Inferior parietal cortex (tissue), 1 donor: ENCODE results near the gene NRF1.
"Not testable (repeated sequence)": the region's sequence is repeated elsewhere in the genome, so short reads cannot be mapped to it uniquely, and the experiment has no call there.

Source experiments
- DNase-seq: peaks from one replicate; pipeline ENCODE4 v3.0.0-alpha.2; 2016; ENCODE audit errors: extremely low spot score

NRF1 gene

DNA sequence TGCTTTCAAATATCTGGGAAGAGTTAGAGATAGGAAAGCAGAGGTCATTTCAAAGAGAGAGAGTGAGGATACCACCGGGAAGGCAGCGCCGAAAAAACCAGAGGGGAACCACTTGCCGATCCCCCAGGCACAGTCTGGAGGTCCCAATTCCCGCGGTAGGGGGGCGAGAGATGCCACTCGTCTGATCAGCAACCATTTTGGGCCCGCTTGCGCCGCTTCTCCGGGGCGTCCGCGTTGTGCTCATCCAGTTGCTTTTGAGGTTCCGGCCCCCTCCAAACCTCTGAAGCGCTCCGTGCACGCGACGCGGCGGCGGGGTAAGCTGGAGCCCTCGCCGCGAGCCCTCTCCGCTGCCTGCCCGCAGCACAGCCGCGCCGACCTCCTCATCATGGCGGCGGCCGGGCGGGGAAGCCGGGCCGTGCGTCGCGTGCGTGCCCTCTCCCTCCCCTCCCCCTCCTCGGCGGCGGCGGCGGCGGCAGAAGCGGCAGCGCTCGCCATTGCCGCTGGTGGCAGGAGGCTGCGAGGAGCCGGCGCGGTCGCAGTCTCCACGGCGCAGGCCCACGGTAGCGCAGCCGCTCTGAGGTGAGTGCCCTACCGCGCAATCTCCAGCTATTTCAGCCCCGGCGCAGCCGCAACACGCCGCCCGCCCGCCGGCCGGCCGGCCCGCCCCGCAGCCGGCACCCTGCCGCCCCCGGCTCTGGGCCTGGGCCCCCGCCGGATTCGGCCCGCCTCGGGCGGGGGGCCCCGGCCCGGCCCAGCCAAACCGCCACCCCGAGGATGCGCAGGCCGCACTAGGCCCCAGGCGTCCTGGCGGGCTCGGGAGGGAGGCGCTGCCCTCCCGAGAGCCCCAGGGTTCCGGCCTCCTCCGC lies at the start of gene NRF1:
TSS of gene NRF1 (plus strand) at position 475 of the 866 bp plus-strand sequence. CDS start 45,632 bp downstream, outside the sequence.
- peak; percentile 84 for DNase-seq

DNA sequence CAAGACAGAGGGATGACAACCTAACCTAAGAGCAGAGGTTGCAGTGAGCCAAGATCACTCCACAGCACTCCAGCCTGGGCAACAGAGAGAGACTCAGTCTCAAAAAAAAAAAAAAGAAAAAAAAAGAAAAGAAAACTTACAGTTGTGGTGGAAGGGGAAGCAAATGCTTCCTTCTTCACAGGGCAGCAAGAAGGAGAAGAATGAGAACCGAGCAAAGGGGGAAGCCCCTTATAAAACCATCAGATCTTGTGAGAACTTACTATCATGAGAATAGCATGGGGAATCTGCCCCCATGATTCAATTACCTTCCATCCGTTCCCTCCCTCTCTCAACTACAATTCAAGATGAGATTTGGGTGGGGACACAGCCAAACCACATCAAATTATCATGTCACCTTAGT lies 45.2 kb upstream of the NRF1 start:
- not testable (repeated sequence) for DNase-seq

DNA sequence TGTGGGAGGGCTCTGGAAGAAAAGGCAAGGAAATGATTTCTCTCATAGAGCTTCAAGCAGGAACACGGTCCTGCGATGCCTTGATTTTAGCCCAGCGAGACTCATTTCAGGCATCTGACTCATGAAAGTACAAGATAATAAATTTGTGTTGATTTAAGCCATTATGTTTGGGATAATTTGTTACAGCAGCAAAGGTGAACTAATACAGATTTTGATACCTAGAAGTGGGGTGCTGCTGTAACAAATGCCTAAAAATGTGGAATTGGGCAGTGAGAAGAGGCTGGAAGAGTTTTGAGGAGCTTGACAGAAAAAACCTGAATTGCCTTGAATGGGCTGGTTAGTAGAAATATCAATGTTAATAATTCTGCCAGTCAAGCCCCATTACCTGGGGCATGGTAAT lies 44.1 kb upstream of the NRF1 start:
- DNase-seq, result no peak

DNA sequence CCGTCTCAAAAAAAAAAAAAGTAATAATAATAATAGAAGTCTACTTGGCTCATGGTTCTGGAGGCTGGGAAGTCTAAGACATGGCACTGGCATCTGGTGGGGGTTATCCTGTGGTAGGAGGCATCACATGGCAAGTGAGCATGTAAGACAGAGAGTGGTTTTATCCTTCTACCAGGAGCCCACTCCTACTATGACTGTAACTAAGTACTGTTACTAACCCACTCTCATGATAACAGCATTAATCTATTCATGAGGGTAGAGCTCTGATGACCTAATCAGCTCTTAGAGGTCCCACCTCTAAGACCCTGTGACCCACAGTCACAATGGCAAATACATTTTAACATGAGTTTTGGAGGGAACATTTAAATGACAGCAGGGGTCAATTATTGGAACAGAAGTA lies 43.3 kb upstream of the NRF1 start:
- DNase-seq, result no peak

DNA sequence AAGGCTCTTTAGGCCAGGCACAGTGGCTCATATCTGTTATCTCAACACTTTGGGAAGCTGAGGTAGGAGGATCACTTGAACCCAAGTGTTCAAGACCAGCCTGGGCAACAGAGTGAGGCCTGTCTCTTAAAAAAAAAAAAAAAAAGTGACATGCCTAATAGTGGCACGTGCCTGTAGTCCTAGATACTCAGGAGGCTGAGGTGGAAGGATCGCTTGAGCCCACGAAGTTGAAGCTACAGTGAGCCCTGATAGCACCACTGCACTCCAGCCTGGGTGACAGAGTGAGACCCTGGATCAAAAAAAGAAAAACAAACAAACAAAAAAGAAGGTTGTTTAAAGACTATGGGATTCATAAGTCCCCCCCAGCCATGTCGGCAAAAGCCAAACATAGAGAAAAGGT lies 42.2 kb upstream of the NRF1 start:
- DNase-seq, result no peak

DNA sequence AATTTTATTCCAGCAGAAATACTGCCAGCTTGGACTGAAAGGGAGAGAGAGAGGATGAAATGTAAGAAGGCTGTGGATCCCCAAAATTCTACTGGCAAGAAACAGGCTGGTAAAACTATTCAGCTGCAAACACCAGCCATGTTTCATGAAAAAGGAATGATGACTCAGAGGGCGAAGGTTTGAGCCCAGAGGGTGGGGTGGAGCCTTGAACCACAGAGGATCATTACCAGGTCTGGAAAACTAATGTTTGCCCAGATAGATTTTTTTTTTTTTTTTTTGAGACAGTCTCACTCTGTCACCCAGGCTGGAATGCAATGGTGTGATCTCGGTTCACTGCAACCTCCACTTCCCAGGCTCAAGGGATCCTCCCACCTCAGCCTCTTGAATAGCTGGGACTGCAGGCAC lies 41.7 kb upstream of the NRF1 start:
- DNase-seq, result no peak

DNA sequence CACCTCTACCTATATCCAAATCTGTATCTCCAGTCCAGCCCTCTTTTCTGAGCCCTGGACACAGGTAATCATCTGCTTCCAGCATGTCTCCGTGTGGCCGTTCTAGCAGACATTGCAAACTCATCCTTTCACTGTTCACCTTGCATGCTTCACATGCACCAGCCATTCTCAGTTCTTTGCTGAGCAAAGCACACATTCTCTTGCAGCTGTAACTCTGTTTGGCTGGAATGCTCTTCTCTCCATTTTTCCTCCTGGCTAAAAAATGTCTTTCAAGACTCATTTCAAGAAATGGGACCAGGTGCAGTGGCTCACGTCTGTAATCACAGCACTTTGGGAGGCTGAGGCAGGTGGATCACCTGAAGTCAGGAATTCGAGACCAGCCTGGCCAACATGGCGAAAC lies 40.3 kb upstream of the NRF1 start:
- no peak for DNase-seq

DNA sequence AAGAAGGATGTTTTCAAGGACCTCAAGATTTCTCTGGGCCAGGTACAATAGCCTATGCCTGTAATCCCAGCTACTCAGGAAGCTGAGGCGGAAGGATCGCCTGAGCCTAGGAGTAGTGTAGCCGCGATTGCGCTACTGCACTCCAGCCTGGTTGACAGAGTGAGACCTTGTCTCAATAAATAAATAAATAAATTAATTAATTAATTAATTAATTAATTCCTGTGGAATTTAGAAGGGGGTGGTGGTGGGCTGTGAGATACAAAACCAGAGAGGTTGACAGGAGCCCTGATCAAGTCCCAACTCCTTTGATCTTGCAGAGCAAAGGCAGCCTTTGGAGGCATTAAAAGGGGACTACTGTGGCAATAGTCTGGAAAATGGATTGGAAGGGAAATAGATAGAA lies 39.3 kb upstream of the NRF1 start:
- DNase-seq, result no peak

DNA sequence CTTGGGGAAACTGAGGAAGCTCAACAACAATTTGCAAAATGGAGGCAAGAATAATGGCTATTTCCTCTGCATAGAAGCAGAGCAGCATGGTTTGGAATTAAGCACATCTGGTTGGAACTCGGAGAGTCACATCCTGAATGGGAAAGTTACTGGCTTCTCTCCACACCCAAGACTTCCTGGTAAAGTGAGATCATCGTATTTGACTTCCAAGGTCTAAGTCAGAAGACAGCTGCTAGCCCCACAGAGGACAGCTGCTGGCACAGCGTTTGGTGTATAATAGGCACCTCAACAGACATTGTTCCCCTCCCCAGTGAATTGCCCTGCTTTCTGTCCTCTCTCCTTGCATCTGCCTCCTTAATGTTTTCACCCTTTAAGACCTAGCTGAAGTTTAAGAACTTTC lies 37.0 kb upstream of the NRF1 start:
- DNase-seq, result no peak

DNA sequence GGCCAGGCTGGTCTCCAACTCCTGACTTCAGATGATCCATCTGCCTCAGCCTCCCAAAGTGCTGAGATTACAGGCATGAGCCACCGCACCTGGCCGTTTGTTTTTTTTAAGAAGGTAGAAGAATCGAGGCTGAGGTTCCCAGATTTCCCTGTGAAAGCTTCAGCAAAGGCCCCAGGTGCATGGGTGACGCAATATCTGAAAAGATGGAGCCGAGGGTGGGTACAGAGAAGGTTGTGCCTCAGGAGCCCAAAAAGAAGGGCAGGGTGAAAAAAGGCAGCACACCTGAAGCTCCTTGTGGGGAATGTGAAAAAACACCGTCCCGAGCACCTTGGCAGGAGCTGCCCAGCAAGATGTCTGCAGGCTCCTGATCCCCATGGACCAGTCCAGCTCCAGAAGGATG lies 35.8 kb upstream of the NRF1 start:
- no peak for DNase-seq

DNA sequence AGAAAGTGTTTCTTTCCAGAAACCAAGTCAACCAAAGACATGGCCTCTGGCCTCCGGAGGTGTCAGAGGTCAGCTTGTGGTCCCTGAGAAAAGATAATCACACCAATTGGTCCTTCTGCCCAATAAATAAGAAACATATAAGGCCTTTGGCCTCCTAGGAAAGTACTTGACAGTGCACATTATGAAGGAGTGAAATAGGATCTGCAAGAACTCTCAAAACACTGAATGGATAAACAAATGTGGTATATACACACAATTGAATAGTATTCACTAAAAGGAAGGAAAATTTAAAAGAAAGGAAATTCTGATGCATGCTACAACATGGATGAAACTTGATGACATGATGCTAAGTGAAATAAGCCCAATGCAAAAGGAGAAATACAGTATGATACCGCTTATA lies 35.4 kb upstream of the NRF1 start:
- no peak for DNase-seq

DNA sequence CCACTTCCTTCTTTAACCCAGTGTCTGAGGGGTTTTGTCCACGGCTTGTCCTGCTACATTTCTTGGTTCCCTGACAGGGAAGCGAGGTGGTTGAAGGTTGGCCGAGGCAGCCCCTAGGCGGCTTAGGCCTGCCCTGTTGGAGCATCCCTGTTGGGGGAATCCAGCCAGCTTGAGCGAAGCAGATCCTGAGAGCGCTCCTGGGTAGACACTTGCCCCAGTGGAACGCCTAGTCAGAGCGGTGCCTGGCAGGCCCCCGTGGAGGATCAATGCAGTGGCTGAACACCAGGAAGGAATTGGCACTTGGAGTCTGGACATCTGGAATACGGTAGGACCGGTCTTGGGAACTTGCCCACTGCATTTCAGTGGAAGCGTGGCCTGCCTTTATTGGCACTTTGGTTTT lies 32.7 kb upstream of the NRF1 start:
- no peak for DNase-seq

DNA sequence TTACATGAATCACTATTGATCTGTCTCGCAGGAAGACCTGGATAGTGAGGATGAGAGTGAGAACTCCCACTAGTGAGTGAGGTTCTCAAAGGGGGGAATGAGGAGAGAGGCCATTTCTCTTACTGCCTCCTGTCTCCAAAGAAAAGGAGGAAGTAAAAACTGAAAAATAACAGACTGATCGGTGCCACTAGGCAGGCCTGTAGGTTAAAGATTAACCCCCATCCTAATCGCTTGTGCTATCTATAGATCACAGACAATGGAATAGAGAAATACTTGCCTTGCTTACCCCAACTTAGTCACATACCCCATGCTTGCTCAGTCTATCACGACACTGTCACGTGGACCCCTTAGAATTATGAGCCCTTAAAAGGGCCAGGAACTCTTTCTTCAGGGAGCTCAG lies 25.3 kb upstream of the NRF1 start:
- DNase-seq, result not testable (repeated sequence)

DNA sequence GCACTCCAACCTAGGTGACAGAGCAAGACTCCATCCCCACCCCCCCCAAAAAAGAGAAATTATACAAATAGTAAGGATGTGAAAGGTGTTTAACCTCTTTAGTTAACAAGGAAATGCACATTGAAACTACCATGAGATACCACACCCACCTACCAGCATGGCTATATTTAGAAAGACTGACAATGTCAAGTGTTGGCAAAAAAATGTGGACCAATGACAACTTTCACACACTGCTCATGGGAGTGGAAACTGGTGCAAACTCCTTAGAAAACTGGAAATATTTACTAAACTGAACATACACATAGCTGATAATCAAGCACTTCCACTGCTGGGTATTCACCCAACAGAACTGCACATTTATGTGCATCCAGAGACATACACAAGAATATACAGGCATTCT lies 23.3 kb upstream of the NRF1 start:
- DNase-seq, result no peak

DNA sequence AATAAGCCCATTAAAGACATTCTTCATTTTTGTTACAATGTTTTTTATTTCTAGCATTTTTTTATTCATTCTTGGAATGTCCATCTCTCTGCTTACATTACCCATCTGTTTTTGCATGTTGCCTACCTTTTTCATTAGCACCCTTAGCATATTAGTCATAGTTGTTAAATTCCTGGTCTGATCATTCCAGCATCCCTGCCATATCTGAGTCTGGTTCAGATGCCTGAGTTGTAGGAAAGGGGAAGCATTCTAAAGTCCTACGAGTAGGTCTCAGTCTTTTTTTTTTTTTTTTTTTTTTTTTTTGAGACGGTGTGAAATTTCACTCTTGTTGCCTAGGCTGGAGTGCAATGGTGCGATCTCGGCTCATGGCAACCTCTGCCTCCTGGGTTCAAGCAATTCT lies 19.7 kb upstream of the NRF1 start:
- DNase-seq, result no peak

DNA sequence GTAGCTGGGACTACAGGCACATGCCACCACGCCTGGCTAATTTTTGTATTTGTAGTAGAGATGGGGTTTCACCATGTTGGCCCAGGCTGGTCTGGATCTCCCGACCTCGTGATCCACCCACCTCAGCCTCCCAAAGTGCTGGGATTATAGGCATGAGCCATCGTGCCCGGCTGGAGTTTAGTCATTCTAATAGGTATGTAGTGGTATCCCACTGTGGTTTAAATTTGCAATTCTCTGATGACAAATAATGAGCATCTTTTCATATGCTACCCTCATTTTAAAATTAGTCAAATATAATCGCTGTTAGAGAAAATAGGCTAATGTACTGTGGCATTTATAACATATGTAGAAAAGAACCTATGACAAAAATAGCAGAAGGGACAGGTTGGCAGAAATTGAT lies 15.1 kb upstream of the NRF1 start:
- not testable (repeated sequence) for DNase-seq

DNA sequence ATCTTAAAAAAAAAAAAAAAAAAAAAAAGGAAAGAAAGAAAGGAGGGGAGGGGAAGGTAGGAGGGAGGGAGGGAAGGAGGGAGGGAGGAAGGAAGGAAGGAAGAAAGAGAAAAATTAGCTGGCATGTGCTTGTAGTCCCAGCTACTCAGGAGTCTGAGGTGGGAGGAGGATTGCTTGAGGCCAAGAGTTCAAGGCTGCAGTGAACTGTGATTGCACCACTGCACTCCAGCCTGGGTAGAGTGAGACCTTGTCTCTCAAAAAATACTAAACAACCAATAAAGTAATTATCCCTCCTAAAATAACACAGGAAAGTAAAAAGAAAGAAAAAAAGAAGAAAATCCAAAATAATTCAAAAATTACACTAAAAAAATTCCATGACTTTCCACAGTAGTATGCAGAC lies 13.8 kb upstream of the NRF1 start:
- no peak for DNase-seq

DNA sequence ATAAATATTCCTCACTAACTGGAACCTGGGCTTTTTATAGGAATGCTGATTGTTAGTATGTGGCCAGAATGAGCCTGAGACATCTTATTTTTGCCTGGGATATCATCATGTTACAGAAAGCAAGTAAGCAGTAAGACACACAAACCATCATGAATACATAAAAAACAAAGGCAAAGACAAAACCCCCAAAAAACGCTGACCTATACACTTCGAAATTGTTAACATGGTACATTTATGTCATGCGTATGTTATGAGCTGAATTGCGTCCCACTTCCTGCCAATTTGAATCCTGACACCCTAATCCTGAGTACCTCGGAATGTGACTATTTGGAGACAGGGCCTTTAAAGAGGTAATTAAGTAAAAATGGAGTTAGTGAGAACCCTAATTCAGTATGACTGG lies 12.3 kb upstream of the NRF1 start:
- DNase-seq, result no peak

DNA sequence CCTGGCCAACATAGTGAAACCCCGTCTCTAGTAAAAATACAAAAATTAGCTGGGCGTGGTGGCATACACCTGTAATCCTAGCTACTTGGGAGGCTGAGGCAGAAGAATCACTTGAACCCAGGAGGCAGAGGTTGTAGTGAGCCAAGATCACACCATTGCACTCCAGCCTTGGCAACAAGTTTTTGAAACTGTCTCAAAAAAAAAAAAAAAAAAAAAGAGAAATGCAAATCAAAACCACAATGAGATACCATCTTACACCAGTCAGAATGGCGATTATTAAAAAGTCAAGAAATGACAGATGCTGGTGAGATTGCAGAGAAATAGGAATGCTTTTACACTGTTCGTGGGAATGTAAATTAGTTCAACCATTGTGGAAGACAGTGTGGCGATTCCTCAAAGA lies 7.9 kb upstream of the NRF1 start:
- DNase-seq, result not testable (repeated sequence)

DNA sequence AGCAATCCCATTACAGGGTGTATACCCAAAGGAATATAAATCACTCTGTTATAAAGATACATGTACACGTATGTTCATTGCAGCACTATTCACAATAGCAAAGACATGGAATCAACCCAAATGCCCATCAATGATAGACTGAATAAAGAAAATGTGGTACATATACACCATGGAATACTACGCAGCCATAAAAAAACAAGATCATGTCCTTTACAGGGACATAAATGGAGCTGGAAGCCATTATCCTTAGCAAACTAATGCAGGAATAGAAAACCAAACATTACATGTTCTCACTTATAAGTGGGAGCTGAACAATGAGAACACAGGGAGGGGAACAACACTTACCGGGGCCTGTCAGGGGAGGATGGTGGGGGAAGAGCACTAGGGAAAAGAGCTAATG lies 7.5 kb upstream of the NRF1 start:
- DNase-seq, result not testable (repeated sequence)

DNA sequence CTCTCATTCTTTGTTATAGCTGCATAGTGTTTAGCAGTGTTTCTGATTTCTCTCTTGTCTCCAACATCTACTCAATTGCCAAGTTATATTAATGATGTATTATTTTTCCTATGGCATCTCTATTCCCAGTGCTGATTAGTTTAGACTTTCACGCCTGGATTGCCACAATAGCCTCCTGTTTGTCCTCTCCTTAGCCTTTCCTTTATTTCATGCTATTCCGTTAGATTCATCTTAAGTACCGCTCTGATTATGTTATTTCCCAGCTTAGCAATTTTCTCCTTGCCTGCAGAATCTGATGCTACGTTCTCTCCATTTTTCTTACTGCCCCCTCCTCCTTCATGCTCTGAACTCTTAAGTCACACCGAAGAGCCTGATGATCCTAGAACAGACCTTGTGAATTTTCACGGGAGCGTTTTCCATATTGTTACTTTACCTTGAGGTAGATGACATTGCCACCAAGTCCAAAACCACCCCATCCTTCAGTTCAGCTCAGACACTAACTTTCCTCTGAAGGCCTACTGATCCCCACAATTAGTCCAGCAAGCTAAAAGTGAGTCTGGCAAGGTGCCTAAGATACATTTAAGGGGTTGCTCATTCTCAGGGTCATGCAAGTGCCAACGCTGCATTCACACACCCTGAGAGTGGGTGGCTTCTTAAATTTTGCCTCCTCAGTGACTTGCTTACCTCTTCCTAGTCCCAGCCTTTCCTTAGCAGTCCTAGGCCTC lies 6.6 kb upstream of the NRF1 start:
- DNase-seq, result no peak

DNA sequence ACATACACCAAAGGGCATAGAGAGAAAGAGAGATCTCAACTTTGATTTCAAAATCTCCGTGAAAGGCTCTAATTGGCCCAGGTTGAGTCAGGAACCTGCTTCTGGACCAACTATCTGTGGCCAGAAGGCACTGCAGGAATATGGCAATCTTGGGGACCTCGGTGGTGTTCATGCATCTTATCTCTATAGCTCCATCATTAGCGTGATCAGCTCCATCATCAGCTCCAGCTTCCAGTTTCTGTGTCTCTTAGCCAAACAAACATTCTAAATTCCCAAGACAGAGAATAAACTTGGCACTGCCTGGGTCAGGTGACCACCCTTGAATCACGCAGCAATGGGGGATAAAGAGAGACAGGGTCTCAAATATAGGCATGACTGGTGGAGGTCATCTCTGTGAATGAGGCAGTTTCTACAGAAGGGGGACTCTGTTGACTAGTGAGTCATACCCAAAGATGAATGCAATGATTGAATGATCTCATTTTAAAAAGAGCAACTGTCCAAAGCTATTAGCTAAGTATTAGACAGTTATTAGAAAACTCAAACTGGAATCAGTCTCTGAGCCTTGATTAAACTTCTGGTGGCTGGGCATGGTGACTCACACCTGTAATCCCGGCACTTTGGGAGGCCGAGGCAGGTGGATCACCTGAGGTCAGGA lies 5.4 kb upstream of the NRF1 start:
- DNase-seq, result no peak

DNA sequence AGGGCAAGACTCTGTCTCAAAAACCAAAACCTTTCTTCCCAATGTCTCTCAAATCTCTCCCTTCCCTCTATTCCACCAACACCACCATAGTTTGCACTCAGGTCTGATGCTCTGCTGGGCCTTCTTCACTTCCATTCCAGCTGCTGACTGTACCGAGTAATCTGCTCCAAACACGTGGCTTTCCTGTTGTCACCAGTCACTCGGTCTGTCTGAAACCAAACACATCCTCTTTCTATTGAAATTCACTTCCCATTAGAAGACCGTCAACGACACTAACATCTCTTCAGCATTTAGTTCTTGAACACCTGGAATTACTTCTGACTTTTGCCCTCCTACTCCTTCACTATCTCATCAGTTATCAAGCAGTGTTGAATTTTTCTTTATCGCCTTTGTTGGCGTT lies 4.7 kb upstream of the NRF1 start:
- no peak for DNase-seq
